ENCODE data around the gene A3GALT2.

A3GALT2 gene

DNA sequence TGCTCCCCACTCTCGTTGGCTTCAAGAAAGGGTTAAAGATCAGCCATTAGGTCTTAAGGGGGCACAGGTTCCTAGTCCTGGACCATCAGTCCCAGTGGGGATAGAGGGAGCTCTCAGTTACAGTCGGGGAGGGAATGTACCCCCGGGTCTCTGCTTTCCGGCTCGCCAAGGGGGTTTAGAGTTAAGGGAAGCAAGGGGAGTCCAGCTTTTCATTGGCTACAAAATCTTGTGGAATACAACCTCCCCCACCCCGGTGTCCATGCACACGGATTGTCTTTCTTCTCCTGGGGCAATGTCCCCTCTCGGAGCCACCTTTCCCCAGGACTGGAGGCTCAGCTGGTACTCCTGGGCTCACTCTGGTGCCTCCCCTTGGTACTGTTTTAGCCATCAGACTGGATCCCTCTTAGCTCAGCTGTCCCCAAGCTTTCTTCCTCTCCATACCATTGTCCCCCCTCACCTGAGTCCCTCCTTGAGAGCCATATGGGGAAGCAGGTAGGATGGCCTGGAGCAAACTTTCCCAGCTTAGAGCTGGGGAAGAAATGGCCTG lies at the start of gene A3GALT2:
Gene A3GALT2, minus strand, starts transcription at position 480 of the 547 bp plus-strand sequence. Its CDS starts 0 bp downstream, at position 480.
- DNase-seq (ENCODE audit: low read depth) = no peak

DNA sequence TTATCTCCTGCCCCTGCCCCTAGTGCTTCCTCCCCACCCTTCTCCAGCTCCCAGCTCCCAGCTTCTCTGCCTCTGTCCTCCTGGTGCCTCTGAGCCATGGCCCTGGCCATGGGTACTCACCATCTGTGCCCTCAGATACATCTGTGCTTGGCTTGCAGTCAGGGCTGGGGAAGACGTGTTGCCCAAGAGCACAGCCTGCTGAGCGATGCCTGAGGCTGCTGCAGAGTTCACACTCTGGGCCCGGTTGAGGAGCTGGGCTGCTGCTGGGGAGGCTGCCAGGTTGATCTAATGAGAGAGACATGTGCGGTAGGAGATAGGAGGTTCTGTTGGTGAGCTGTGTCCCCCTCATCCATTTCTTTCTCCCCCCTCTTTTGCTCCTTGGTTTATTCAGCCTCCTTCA lies 49.4 kb upstream of the A3GALT2 start:
- DNase-seq (ENCODE audit: low read depth) = no peak

DNA sequence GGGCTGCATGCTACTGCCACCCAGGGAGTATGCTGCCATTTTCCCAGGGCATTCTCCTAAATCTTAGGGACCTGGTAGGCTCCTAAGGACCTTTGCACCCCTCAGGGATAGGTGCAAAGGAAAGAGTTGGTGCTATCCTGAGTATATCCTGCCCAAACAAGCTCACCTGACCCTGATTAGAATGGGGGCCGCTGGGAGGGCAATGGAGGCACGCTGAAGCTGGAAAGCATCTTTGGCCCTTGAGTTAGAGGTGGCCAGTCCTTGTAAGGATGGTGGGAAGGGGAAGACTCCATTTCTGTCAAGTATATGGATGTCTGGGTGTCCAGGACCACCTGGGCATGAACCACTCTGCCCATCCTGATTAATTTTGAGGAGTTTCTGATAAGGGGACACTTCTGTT lies 48.9 kb upstream of the A3GALT2 start:
- DNase-seq (ENCODE audit: low read depth) = no peak

DNA sequence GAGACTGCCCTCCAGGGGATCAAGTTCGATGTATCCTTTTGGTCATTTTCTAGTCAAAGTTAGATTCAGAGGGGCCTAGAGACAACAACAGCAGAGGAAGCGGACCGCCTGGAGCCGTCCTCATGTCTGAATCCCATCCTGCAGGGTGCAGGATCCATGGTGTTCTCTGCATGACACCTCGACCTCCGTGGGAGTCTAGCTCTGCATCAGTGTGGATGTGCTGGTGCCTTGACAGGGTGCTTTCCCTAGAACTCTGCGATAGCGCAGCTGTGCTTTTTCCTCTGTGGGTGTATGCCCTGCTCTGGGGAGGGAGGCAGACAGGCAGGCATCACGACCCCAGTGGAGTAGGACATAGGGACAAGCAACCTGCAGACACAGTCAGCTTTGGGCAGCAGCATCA lies 48.2 kb upstream of the A3GALT2 start:
- no peak for DNase-seq (ENCODE audit: low read depth)

DNA sequence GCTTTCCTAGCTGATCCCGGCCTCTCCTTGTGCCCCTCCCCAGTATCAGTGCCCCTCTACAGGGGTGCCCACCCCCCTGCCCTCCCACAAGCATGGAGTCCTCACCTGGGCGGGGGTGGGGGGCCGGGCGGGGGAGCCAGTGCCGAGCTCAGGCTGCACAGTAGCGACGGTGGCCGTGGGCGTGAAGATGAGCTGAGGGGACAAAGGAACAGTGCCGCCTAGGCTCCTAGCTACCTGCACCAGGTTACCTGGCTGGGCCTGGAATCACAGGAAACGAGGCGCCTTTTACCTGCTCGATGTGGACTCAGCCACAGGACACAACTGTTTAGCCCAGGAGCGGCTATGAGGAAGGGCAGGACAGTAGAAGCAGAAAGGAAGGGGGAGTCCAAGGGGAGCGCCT lies 47.5 kb upstream of the A3GALT2 start:
- no peak for DNase-seq (ENCODE audit: low read depth)

DNA sequence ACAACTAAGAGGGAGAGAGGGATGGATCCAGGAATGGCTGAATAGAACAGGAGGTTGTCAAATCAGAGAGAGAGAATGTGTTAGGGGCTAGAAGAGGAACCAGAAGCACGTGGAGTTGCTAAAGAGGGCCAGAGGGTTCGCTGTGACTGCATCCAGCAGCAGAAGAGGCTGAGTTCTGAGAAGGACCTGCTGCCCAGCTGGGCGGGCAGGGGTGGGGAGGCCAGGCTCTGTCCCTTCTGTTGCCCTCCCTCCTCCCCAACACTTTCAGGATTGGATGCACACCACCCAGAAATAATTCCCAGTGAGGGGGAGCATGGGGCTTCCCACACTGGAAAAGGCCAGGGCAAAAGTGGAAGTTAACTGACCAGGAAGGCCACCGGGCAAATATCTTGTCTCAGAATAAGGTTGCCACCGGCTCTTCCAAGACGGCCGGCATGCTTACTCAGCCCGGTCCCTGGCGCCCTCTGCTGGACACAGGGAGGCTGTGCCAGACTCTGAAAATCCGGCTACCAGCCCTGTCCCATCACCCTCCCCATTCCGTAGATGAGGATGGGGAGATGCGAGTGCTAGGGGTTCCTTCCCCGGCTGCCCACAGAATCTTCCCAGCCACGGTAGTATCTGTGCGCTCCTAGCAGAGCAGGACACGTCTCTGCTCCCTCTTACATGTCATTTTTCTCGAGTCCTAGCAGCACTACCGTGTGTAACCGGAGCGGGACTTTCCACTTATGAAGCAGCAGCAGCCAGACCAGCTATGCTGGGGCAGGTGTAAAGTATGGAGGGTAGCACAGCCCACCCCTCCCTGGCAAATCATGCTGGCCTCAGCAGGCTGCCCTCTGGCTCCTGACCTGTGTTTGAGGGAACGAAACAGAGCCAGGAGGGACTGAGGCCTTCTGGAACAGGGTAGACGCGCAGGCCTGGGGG lies 46.8 kb upstream of the A3GALT2 start:
- no peak for DNase-seq (ENCODE audit: low read depth)

DNA sequence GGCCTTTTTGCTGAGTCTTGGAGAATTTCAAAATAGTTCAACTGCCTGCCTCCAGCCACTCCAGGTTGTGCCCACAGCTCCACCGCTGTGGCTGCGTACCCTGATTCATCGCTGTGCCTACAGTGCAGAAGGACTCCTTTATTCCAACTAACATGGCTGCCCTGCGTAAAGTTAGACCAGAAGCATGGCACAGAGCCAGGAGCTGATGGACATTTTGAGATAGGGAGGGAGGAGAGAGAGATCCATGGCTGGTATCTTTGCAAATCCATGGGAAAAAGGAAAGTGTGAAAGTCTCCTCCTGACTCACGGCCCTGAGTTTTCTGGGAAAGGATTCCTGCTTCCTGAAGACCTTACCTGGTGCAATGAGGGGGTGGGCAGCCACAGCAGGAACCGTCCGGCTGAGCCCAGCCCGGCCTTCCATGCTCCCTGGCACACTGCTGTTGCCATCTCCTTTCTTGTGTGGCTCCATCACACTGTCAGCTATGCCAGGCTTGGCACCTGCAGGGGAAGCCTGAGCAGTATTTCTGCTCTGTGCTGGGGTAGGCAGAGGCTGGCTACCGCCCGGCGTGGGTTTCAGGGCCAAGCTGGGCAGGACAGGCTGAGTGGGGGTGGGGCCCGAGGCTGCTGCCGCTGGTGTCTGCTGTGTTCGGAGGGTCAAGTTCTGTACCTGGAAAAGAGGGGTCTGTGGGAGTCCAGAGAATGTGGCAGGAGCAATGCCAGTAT lies 46.0 kb upstream of the A3GALT2 start:
- no peak for DNase-seq (ENCODE audit: low read depth)

DNA sequence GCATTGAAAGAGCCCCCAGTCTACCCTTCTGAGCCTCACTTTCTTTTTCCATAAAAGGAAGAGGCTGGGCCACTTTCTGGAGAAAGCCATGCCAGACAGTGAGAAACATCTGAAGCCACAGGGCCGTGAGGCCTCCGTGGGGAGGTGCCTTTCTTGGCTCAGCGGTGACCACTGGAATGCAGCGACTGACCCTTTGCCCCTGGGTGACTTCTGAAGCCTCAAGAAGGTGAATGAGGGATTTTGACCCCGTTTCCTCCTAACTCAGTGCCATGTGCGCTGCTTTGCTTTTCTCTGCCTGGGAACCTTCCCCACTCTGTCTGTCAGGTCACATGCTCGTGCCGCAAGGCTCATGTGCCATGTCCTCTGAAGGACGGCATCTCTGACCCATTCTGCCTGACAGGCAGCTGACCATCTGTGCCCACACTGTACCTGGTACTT lies 44.7 kb upstream of the A3GALT2 start:
- no peak for DNase-seq (ENCODE audit: low read depth)

DNA sequence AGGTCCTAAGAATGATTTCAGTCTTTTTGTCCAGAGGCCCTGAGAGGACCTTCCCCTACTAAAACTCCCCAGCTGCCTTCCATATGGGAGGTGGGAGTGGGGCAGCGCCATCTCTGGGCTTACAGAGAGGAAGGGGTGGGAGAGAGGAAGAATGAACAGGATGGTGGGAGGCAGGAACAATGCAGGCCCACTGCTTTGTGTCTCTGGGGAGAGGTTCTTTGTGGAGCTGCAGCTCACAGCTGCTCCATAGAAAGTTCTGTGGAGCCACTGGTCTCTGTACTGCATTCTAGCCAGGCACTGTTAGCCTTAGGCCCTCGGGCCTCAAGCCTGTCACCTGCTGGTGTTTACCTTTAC lies 43.6 kb upstream of the A3GALT2 start:
- no peak for DNase-seq (ENCODE audit: low read depth)

DNA sequence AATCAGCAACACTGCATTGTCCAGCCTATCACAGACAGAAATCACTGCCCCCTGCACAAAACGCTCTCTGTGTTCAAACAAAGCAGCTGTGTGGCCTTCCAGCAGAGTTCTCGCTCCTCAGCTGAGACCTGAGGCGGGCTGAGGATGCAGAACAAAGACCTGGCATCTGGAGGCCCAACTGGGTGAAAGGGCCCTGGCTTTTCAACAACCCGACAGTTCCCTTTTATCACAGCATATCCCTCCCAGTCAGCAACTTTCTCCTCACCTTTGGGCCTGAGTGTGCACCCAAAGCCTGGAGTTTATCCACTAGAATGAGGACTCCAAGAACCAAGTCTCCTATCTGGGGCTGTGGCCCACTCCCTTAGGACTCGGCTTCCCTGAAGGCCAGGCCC lies 42.6 kb upstream of the A3GALT2 start:
- no peak for DNase-seq (ENCODE audit: low read depth)

DNA sequence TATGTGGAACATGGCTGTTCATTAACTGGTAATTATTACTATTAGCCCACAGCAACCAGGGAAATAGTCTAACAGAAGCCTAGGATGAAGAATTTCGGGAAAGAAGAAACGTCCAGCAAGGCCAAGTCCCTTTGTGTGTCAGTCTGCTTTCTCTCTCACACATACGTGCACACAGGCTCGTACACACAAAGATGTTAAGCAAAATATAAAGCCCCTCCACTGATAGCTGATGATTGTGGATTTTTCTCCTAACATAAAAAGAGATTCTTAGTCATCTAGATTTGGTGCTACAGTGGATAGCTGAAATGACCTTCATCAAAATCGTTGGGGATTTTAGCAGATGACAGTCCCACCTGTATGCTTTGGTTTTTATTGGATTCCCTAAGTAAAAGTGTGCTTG lies 42.1 kb upstream of the A3GALT2 start:
- DNase-seq (ENCODE audit: low read depth) = no peak

DNA sequence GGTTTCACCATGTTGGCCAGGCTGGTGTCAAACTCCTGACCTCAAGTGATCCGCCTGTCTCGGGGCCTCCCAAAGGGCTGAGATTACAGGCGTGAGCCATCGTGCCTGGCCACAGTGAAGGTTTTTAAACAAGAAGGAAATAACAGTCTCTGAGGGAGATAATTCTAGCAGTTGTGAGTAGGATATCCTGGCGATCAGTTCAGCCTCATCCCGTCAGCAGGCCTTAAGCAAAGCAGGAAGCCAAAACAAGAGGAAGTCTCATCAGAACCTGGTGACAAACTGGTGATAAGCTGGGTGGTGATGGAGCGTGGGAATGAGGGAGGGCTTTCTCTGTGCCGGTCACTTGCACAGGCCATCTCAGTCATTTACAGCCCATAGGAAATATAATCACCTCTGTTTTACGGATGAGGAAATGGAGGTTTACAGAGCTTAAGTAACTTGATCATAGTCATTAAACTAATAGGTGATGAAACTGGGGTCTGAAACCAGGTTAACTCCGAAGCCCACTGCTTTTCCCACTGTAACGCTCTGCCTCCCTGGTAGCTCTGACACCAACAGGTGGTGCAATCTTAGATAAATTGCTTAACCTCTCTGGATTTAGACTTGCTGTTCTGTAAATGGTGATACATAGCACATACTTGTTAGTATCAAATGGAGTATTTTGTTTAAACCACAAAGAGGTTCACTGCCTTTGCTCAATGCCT lies 40.8 kb upstream of the A3GALT2 start:
- no peak for DNase-seq (ENCODE audit: low read depth)

DNA sequence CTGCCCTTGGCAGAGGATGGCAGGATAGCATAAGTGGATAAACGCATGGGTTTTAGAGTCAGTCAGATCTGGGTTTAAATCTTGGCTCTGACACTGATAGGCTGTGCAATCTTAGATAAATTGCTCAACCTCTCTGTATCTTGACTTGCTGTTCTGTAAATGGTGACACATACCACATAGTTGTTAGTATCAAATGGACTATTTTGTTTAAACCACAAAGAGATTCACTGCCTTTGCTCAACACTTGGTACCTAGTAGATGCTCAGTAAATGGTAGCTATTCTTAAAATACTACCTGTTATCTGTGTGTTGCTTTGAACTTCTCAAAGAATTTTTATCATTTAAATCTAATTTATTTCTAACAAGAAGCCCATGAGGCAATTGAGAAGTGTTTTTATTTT lies 39.5 kb upstream of the A3GALT2 start:
- DNase-seq (ENCODE audit: low read depth) = no peak

DNA sequence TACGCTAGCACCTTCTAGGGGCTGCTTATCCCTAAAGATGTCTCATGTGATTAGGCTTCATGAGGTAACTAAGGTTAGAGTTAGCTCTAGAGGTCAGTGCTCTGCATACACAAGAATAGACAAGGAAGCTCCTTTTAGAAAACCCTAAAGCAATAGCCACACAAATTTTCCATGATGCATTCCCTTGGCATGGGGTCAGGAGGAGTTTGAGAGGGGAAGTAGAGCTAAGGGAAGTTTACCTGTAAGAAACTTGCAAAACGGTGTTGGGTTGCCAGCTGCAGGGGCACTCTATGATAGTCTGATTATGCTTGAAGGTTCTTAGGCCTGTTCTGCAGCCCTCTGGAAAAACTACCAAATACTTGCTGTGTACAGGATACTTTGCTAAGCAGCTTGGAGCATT lies 39.0 kb upstream of the A3GALT2 start:
- no peak for DNase-seq (ENCODE audit: low read depth)

DNA sequence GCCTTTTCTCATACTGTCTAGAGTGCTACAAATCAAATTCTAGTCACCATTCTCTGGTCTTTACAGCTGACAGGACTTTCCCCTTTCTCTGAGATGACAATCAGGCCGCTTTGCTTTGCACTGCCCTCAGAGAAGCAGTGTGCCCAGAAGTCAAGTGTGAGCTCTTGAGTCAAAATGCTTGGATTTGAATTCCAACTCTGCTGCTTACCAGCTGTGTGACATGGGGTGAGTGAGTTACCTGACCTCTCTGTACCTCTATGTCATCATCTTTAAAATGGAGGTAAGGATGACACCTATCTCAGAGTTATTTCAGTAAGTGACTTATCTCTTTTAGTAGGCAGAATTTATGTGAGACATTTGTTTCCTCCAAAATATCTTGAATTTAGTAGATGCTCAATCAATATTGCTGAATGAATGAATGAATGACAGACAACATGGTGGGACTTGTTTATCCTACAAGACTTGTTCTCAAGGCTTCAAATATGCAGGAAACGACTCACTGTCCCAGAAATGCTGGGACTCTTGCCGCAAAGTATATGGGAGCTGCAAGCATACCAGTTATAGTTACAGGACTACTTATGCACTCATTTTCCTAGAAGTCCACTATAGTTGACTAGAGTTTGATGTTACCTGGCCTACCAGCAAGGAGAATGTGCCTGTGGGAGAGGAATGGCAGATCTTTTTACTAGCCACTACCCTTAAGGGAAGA lies 38.1 kb upstream of the A3GALT2 start:
- DNase-seq (ENCODE audit: low read depth) = no peak

DNA sequence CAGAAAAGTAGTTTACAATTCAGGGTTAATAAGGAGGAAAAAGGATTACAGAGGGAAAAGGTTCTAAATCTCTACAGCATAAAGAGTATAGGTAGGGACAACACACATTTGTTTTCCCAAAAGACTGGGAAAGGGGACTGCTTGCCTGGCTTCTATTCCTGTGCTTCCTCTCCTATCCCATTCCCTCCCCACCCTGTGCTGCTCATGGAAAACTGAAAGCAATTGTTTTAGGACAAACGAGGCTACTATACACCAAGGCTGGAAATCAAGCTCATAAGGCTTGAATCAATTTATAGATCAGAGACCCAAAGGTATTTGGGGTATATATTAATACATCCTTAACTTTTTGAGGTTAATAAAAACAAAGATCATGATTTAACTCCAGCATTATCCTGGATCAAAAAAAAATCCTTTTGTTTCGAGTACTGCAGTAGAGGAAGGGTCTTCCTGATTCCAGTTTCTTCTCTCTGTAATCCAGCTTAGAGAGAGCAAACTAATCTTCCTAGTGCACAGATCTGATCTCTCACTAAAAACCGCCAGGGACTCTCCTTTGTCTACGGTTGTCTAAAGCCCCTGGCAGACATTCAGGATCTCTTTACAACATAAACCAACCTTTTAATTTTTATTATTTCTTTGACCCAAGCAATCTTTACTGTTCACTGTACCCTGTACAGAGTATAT lies 37.4 kb upstream of the A3GALT2 start:
- DNase-seq (ENCODE audit: low read depth) = no peak

DNA sequence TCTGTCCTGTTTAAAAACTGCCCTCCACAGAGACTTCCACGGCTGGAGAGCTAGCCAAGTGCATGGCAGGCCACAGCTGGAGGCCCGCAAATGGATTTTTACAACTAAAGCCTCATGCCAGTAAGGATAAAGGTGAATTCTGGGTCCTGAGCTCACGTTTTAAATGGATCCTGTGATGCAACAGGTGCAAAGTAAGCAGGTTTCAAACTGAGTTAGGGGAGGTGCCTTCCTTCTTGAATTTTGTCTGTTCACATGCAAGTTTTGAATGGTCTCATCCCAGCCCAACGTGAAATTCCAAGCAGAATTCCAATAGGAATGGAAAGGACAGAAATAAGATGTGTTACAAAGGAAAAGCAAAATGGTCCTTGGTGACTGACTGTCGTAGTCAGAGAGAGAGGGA lies 36.2 kb upstream of the A3GALT2 start:
- DNase-seq (ENCODE audit: low read depth) = no peak

DNA sequence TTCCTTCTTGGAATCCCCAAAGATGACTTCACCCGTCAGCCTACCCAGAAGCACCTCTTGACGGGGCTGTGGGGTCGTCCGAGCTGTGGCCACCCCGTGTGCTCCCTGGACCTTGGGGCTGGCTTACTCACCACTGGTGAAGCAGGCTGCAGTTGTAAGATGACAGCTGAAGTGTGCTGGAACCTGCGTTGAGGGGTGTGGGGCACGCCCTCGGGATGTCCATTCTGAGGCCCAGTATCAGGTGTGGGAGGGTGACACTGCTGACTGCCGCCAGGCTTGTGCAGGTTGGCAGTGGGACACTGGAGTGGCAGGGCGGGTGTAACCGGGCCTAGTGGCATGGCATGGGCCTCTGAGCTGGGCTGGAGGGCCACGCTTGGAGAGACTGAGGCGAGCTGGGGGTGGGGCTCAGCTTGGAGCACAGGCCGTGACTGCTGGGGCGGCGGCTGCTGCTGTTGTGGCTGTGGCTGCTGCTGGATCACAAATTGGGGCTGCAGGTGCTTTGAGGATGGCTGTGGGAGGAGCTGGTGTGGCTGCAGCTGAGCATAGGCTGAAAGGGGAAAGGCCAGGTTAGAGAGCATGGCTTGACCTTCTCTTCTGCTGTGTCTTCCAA lies 33.9 kb upstream of the A3GALT2 start:
- DNase-seq (ENCODE audit: low read depth) = no peak

DNA sequence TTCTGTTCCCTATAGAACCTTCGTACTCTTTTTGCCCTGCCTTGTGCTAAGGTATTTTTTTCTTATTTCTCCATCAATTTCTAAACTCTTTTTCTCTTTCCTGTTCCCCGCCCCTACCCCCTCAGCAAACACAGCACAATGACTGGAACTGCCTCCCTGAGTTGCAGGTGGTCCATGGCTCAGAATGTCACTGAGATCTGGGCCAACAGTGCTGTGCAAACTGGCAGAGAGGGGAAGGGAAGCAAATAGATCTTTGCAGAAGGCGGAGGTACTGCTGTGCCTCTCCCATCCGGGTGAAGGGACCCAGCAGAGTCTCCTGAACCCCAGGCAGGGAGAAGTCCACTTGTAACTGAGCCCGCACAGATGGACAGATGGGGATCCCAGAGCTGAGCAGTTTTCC lies 32.6 kb upstream of the A3GALT2 start:
- no peak for DNase-seq (ENCODE audit: low read depth)

DNA sequence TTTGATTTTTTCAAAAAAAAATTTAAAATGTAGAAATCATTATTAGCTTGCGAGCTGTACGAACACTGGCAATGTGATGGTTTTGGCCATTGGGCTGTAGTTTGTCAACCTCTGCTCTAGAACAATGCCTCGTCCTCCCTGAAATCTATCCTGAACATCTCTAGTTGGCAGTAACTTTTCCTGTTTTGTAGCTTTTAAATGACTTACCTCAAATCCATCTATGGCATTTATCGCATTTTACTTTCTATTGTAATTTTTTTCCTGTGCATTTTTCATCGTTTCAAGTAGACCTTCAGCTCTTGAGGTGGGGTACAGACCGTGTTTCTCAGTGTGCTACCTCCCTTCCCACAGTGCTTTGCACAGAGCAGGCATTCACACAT lies 30.4 kb upstream of the A3GALT2 start:
- DNase-seq (ENCODE audit: low read depth) = no peak

Measured in HS-5 (cell line).